GM12864 (cell line): ENCODE data around the gene CIITA.
A peak's percentile ranks its signal among the peaks of the same experiment; 100 is the strongest.

ENCODE experiments used
- DNase-seq: peaks from one replicate; pipeline ENCODE4 v3.0.0-alpha.2; 2011; ENCODE audit warnings: low read depth
- H3K4me3 ChIP-seq: 2 replicates; pipeline ENCODE4 v1.5.1; 2011; ENCODE audit warnings: mild to moderate bottlenecking, low read depth, low read length, control low read depth
- CTCF ChIP-seq: IDR thresholded peaks from 2 replicates; pipeline ENCODE4 v1.5.1; 2011; ENCODE audit warnings: low read depth, mild to moderate bottlenecking, moderate library complexity, low read length, control low read depth, inconsistent platforms; ENCODE audit errors: missing control alignments

Gene CIITA

GRCh38 chr16:10879681-10880589, 2.9 kb downstream of the CIITA start:
- TF ChIP-seq CTCF: peak; percentile 6
- peak overlapping the region; percentile 88 for H3K4me3 ChIP-seq
- no peak for DNase-seq

GRCh38 chr16:10880594-10881452, 3.8 kb downstream of the CIITA start:
- peak overlapping the region; percentile 88 for H3K4me3 ChIP-seq
- DNase-seq: no peak
- TF ChIP-seq CTCF: no peak

GRCh38 chr16:10881479-10882030, 4.6 kb downstream of the CIITA start:
- TF ChIP-seq CTCF: no peak
- peak overlapping the region; percentile 88 for H3K4me3 ChIP-seq
- no peak for DNase-seq

GRCh38 chr16:10883004-10883403, 6.0 kb downstream of the CIITA start:
- DNase-seq: no peak
- no peak overlapping the region for H3K4me3 ChIP-seq
- TF ChIP-seq CTCF: no peak

- TF ChIP-seq CTCF: no peak
- no peak for DNase-seq
- H3K4me3 ChIP-seq: no peak overlapping the region
Observed at GRCh38 chr16:10885246-10885645, 8.2 kb downstream of the CIITA start.

GRCh38 chr16:10888320-10888937, 11.4 kb downstream of the CIITA start:
- TF ChIP-seq CTCF: no peak

More at GRCh38 chr16:10888320-10888937, 11.4 kb downstream of the CIITA start:
- no peak for DNase-seq
- H3K4me3 ChIP-seq: no peak overlapping the region; the same call in 1 of the 2 replicates
